Measurements from ENCODE around the gene DEPDC1.
A peak's percentile ranks its signal among the peaks of the same experiment; 100 is the strongest.

Gene DEPDC1

DNA sequence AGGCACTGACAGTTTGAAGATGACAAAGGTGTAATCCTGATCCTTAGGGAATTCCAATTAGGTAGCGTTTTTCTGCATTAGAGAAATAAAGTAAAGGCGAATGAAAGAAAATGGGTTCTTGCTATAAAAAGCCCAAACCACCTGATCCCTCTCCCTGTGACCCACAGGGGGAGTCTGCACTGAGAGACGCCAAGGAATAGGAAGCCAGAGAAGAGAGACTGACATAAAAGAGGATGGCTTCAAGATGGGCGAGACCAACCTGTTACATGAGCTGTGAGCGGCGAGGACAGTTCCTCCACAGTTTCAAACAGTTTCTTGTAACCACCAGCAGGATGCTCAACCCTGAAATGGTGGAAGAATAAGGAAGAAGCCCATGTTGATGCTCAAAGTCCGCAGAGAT lies 48.5 kb downstream of the DEPDC1 start:
- DNase-seq (ENCODE audit: low read depth), result no peak
- no peak overlapping the region for H3K4me3 ChIP-seq (ENCODE audit: control insufficient read depth, low read depth, low read length)
- TF ChIP-seq, protein P1, sequence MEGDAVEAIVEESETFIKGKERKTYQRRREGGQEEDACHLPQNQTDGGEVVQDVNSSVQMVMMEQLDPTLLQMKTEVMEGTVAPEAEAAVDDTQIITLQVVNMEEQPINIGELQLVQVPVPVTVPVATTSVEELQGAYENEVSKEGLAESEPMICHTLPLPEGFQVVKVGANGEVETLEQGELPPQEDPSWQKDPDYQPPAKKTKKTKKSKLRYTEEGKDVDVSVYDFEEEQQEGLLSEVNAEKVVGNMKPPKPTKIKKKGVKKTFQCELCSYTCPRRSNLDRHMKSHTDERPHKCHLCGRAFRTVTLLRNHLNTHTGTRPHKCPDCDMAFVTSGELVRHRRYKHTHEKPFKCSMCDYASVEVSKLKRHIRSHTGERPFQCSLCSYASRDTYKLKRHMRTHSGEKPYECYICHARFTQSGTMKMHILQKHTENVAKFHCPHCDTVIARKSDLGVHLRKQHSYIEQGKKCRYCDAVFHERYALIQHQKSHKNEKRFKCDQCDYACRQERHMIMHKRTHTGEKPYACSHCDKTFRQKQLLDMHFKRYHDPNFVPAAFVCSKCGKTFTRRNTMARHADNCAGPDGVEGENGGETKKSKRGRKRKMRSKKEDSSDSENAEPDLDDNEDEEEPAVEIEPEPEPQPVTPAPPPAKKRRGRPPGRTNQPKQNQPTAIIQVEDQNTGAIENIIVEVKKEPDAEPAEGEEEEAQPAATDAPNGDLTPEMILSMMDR (conservative IDR thresholded peaks at IDR 0.05; ENCODE audit: control insufficient read depth, insufficient read depth, low read depth, low read length), result no peak

DNA sequence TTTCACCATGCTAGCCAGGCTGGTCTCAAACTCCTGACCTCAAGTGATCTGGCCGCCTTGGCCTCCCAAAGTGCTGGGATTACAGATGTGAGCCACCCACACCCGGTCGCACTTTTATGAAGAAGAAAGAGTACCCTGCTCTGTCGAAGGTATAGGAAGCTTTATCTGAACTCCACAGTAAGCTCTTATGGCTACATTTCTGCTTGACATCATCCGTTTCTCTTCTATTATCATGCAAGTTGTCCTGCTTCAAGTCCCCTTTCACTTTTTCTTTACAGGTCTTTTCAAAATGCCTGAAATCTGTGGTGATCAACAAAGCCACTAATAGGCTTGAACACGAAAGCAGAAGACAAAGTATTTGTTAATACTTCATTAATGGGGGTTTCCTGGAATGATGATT lies 51.2 kb downstream of the DEPDC1 start:
- no peak overlapping the region for H3K4me3 ChIP-seq (ENCODE audit: control insufficient read depth, low read depth, low read length)
- DNase-seq (ENCODE audit: low read depth), result no peak
- TF ChIP-seq, protein P1 (conservative IDR thresholded peaks at IDR 0.05; ENCODE audit: control insufficient read depth, insufficient read depth, low read depth, low read length), result no peak

DNA sequence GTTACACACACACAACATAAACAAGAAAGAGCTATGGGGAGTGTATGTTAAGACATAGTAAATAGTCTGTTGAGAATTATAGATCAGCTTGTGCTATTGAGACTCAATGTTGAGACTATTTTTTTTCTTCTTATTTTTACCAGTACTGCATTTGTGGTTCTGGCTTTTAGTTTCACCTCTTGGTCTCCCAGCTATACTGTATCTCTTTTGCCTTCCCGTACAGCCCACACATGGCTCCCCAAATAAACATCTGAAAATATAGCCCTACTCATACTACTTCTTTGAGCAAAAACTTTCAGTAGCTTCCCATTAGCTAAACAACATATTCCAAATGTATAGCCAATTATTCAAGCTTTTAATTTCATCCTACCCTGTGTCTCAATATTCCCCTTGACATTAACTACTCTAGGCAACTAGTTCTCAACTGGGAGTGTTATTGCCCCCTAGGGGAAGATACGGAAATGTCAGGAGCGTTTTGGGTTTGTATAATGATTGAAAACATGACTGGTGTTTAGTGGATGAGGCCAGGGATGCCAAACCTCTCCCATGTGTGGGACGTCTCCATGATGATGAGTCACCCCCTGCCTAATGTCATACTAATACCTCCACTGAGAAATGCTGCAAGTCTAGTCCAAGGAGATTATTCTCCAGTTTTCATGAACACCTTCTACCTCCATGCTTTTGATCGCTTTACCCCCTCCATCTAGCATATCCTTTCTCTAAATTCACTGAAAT lies 53.9 kb downstream of the DEPDC1 start:
- TF ChIP-seq, protein P1 (conservative IDR thresholded peaks at IDR 0.05; ENCODE audit: control insufficient read depth, insufficient read depth, low read depth, low read length), result peak; percentile 90
- H3K4me3 ChIP-seq (ENCODE audit: control insufficient read depth, low read depth, low read length), result no peak overlapping the region
- peak; percentile 91 for DNase-seq (ENCODE audit: low read depth)

DNA sequence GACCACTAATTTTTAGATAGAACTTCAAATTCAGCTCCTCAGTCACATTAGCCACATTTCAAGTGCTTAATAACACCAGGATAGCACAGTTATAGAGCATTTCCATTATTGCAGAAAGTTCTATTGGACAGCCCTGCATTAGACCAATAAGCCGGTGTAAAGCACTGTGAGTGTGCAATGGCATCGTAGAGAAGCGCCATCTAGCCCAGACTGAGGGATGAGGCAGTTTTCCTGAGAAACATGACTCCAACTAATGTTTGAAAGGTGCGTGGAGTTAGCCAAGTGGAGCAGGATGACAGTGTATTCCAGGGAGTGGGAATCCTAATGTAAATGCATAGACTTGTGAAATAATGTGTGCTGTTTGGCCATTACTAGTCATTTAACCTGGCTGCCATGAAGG lies 54.9 kb downstream of the DEPDC1 start:
- H3K4me3 ChIP-seq (ENCODE audit: control insufficient read depth, low read depth, low read length), result no peak overlapping the region
- no peak for DNase-seq (ENCODE audit: low read depth)
- TF ChIP-seq, protein P1 (conservative IDR thresholded peaks at IDR 0.05; ENCODE audit: control insufficient read depth, insufficient read depth, low read depth, low read length), result no peak

DNA sequence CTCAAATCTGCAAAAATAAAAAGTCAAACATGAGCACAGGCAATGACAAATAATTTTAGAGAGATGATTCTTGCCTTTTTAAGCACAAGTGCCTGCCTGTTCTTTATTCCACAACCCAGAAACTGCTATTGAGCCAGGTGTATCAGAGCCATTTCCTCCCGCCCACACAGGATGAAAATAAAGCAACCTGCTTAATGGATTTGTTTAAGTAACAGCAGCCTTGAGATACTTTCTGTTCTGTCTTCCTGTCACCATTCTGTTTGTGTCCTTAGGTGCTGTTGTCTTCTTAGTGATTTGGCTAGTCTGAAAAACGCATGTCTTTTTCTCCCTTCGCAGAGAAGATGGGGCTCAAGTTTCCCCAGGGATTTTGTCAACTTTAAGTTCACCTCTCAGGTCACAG lies 58.6 kb downstream of the DEPDC1 start:
- TF ChIP-seq, protein P1 (conservative IDR thresholded peaks at IDR 0.05; ENCODE audit: control insufficient read depth, insufficient read depth, low read depth, low read length), result no peak
- no peak for DNase-seq (ENCODE audit: low read depth)
- H3K4me3 ChIP-seq (ENCODE audit: control insufficient read depth, low read depth, low read length), result no peak overlapping the region

DNA sequence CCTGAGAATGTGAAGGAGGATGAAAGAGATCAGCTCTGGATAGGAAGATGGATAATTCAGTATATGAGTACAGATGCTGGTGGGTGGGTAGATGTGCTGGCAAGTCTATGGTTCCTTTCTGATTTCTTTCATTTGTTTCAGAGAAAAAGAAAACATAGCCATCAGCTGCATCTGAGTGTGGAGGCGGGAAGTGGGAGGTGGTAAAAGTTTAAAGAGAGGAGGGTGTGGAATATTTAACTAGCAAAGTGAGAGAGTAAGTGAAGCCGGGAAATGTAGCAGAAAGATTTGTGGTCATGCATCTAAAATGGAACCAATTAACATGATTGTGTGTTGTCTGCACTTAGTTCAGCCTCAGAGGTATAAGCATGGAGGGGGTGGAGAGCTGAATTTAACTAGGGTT lies 63.5 kb downstream of the DEPDC1 start:
- TF ChIP-seq, protein P1 (conservative IDR thresholded peaks at IDR 0.05; ENCODE audit: control insufficient read depth, insufficient read depth, low read depth, low read length), result no peak
- no peak overlapping the region for H3K4me3 ChIP-seq (ENCODE audit: control insufficient read depth, low read depth, low read length)
- DNase-seq (ENCODE audit: low read depth), result no peak

All from fibroblast of mammary gland (primary cell).